ENCODE data around the gene PDGFA.

PDGFA gene

DNA sequence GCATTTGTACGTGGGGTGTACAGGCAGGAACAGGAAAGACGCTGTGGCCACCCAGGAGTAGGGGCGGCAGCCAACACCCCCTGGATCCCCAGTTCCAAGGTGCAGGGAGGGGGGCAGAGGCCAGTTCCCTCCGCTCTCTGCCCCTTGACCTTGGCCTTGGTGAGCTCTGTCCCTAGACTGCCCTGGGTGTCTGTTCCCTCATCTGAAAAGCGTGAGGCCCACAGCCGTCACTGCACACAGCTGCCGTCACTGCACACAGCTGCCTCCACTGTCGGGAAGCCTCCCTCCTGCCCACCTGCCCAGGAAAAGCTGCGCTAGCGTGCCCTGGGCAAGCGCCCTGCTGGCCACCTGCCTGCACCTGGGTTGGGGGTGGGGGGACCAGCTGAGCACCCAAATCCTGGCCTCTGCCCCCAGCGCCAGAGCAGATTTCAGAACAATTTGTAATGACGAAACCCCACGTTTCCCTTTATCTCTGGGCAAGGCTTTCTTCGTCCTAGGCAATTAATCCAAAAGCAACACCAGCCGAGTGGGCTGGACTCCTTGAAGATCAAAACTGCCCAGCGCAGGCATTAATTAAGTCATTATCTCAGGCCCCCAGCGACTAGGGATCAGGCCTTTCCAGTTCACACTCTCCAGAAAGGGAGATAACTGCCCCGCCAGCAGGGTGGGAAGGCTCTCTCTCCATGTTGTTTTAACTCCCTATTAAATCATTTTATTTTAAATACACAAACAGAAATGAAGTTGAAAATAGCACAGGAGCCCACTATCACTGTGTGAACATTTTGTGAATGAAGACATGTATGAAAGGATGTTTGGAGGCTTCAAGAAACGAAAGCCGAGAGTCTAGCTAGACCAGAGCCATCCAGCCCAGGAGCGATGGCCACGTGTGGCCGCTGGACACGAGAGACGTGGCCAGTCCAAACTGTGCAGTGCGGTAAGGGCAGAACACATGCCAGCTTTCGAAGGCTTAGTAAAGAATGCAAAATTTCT, 4.0 kb upstream of the PDGFA start:
- TF ChIP-seq ZNF274 (IDR thresholded peaks at IDR 0.05; ENCODE audit: low read depth, low read length) (no peak), SUZ12 (IDR thresholded peaks at IDR 0.05; ENCODE audit: extremely low read depth, insufficient read depth, insufficient read length) (no peak), YY1 (IDR thresholded peaks at IDR 0.05; ENCODE audit: insufficient read depth, insufficient read length) (no peak)
- no peaks in the 10 kb centered on the region for H3K9me3 ChIP-seq (ENCODE audit: insufficient read depth, low read length)
- peaks cover 28% of the 10 kb centered on the region for H3K4me1 ChIP-seq (ENCODE audit: insufficient read depth, insufficient read length)
- no peaks in the 10 kb centered on the region for H3K36me3 ChIP-seq (ENCODE audit: insufficient read depth, insufficient read length, low read length)
- H3K4me3 ChIP-seq (ENCODE audit: insufficient read length, low read depth) = no peak overlapping the region
- no peak for DNase-seq (ENCODE audit: low read depth, low spot score)
- no peak overlapping the region for H3K9ac ChIP-seq (ENCODE audit: insufficient read length, low read depth)
- peaks cover 33% of the 10 kb centered on the region for H3K27me3 ChIP-seq (ENCODE audit: insufficient read depth, insufficient read length)

DNA sequence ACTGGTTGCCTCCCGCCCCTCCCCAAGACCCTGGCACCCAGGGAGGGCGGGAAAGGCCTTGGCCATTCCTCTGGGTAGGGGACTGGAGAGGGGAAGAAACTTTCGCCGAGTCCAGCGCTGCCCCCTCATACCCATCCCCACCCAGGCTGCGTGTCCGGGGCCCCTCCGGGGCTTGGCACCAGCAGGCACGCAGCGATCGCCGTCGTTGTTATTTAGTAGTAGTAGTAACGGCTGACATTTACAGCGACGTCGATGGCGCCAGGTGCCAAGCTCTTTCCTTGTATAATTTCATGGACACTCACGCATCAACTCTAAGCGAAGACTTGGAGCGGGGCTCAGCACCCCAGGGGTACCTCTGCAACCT, 3.3 kb upstream of the PDGFA start:
- Histone ChIP-seq H3K36me3 (ENCODE audit: insufficient read depth, insufficient read length, low read length) (no peaks in the 10 kb centered on the region), H3K4me3 (ENCODE audit: insufficient read length, low read depth) (no peak overlapping the region), H3K9ac (ENCODE audit: insufficient read length, low read depth) (peak overlapping the region; percentile 87), H3K9me3 (ENCODE audit: insufficient read depth, low read length) (no peaks in the 10 kb centered on the region), H3K4me1 (ENCODE audit: insufficient read depth, insufficient read length) (peaks cover 28% of the 10 kb centered on the region), H3K27me3 (ENCODE audit: insufficient read depth, insufficient read length) (peaks cover 33% of the 10 kb centered on the region)
- TF ChIP-seq YY1 (IDR thresholded peaks at IDR 0.05; ENCODE audit: insufficient read depth, insufficient read length) (no peak), ZNF274 (IDR thresholded peaks at IDR 0.05; ENCODE audit: low read depth, low read length) (no peak), SUZ12 (IDR thresholded peaks at IDR 0.05; ENCODE audit: extremely low read depth, insufficient read depth, insufficient read length) (no peak)
- no peak for DNase-seq (ENCODE audit: low read depth, low spot score)

DNA sequence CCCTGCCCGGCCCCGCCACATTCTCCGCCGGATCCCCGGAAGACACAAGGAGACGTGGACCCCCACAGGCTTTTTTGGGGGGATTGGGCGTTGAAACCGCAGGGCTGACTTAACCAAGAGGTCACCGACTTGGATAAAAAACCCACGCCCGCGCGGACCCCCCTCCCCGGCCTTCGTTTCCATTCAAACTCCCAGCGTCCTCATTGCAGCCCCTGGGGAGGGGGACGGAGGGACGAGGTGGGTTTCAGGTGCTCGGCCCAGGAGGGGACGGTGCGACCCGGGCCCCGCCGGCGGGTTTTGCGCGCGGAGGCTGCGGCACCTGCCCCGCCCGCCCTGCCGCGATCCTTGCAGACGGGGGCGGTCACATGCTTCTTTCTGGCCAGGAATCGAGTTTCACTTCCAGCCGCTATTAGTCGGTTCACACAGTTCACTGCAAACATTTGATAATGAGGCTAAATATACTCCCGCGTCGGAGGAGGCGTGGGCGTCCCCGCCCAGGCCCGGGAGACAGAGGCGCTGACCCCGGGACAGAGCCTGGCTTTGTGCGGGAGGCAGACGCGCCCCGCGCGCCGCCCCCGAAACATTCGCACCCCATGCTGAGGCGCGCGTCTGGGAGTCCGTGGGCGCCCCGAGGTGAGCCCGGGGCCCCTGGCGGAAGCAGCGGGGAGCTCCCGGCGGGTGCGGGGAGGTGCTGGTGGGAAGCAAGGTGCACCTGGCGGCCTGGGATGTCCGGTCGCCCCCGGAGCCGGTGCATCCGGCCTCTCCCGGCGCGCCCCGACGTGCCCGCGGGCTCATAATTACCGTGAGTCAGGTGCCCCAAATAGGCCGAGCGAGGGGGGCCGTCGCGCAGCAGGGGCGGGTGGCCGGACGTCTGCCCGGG, 2.7 kb upstream of the PDGFA start:
- H3K9me3 ChIP-seq (ENCODE audit: insufficient read depth, low read length) = no peaks in the 10 kb centered on the region
- TF ChIP-seq SUZ12 (IDR thresholded peaks at IDR 0.05; ENCODE audit: extremely low read depth, insufficient read depth, insufficient read length) (no peak), ZNF274 (IDR thresholded peaks at IDR 0.05; ENCODE audit: low read depth, low read length) (no peak), YY1 (IDR thresholded peaks at IDR 0.05; ENCODE audit: insufficient read depth, insufficient read length) (no peak)
- H3K9ac ChIP-seq (ENCODE audit: insufficient read length, low read depth) = peak overlapping the region; percentile 87
- DNase-seq (ENCODE audit: low read depth, low spot score) = no peak
- H3K36me3 ChIP-seq (ENCODE audit: insufficient read depth, insufficient read length, low read length) = no peaks in the 10 kb centered on the region
- H3K27me3 ChIP-seq (ENCODE audit: insufficient read depth, insufficient read length) = peaks cover 33% of the 10 kb centered on the region
- peaks cover 28% of the 10 kb centered on the region for H3K4me1 ChIP-seq (ENCODE audit: insufficient read depth, insufficient read length)
- H3K4me3 ChIP-seq (ENCODE audit: insufficient read length, low read depth) = peak overlapping the region; percentile 46

DNA sequence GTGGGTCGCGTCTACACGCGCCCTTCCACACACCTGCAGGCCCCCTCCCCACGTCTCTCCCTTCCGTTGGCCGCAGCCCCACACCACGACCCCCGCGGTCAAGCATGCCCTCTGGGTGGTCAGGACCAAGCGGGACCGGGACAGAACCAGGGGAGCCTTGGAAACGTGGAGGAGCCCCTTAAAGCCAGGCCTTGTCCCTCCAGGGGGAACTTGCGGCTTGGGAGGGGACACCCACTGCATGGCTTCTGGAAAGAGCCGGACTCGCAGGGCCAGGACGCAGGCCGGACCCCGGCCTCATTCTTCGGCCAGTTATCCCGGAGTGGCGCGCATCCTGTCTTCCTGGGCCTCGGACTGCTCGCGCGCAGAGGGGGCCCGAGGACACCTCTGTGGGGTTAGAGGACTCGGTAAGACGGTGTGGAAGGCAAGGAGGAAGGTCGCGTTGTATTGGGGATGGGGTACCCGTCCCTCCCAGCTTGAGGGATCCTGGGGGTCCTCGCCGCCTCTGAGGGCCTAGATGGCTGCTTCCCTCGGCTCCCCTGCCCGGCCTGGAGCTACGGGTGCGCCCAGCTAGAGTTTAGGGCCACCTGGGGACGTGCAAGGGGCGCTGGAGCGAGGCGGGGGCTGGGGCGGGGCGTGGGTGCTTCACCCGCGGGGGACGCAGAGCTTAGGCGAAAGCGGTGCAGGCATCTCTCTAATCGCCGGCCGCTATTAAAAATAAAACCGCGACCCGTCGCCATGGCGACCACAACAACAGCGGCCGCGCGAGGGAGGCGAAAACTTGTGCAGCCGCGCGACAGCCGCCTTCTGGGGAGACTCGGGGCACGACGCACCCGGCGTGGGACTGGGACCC, 1.8 kb upstream of the PDGFA start:
- TF ChIP-seq YY1 (IDR thresholded peaks at IDR 0.05; ENCODE audit: insufficient read depth, insufficient read length) = no peak
- no peak for TF ChIP-seq SUZ12 (IDR thresholded peaks at IDR 0.05; ENCODE audit: extremely low read depth, insufficient read depth, insufficient read length)
- no peak for TF ChIP-seq ZNF274 (IDR thresholded peaks at IDR 0.05; ENCODE audit: low read depth, low read length)
- no peaks in the 10 kb centered on the region for H3K9me3 ChIP-seq (ENCODE audit: insufficient read depth, low read length)
- H3K36me3 ChIP-seq (ENCODE audit: insufficient read depth, insufficient read length, low read length) = peaks cover 6% of the 10 kb centered on the region
- peaks cover 23% of the 10 kb centered on the region for H3K4me1 ChIP-seq (ENCODE audit: insufficient read depth, insufficient read length)
- H3K27me3 ChIP-seq (ENCODE audit: insufficient read depth, insufficient read length) = peaks cover 33% of the 10 kb centered on the region
- peak overlapping the region; percentile 67 for H3K4me3 ChIP-seq (ENCODE audit: insufficient read length, low read depth)
- no peak for DNase-seq (ENCODE audit: low read depth, low spot score)
- peak overlapping the region; percentile 87 for H3K9ac ChIP-seq (ENCODE audit: insufficient read length, low read depth)

DNA sequence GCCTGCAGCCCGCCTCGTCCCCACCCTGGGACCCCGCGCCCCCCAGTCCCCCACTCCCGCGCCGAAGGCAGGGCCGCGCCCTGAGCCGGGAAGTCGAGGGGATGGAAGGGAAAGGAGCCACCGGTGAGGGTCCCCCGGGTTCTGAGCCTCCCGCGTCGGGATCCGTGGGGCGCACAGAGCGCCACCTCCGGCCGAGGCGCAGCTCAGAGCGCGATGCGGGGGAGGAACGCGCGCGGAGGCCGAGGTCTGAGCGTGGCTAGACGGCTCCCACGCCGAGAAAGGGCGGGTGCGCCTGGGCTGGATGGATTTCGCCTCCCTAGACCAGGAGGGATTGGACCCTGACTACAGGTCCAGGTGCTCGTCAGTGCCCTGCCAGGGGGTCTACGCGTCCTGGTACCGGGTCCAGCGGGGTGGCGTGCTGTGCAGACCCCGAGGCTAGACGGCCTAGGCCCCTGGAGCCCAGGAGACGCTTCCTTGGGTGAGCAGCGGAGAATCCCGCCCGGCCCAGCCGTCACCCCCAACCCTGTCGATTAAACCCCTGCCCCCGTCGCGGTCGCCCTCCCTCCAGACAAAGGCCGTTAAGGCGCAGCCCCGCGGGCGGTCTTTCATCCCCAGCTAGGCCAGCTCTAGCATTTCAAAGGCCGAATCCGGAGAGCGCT, 986 bp upstream of the PDGFA start:
- peaks cover 33% of the 10 kb centered on the region for H3K27me3 ChIP-seq (ENCODE audit: insufficient read depth, insufficient read length)
- peaks cover 6% of the 10 kb centered on the region for H3K36me3 ChIP-seq (ENCODE audit: insufficient read depth, insufficient read length, low read length)
- TF ChIP-seq SUZ12 (IDR thresholded peaks at IDR 0.05; ENCODE audit: extremely low read depth, insufficient read depth, insufficient read length) = no peak
- no peak for TF ChIP-seq YY1 (IDR thresholded peaks at IDR 0.05; ENCODE audit: insufficient read depth, insufficient read length)
- no peak for TF ChIP-seq ZNF274 (IDR thresholded peaks at IDR 0.05; ENCODE audit: low read depth, low read length)
- H3K9ac ChIP-seq (ENCODE audit: insufficient read length, low read depth) = peak overlapping the region; percentile 87
- H3K9me3 ChIP-seq (ENCODE audit: insufficient read depth, low read length) = no peaks in the 10 kb centered on the region
- no peak for DNase-seq (ENCODE audit: low read depth, low spot score)
- H3K4me3 ChIP-seq (ENCODE audit: insufficient read length, low read depth) = peak overlapping the region; percentile 67
- peaks cover 17% of the 10 kb centered on the region for H3K4me1 ChIP-seq (ENCODE audit: insufficient read depth, insufficient read length)

Measured in NT2/D1 (cell line).